GM12891 (cell line): ENCODE measurements around the gene SLC24A3.

ENCODE experiments used
- POLR2A ChIP-seq: IDR thresholded peaks from 2 replicates; pipeline ENCODE4 v1.6.1; 2011; ENCODE audit warnings: low read depth, low read length, control low read depth
- TAF1 ChIP-seq: IDR thresholded peaks from 2 replicates; pipeline ENCODE4 v1.6.1; 2011; ENCODE audit warnings: low read depth, low read length, control low read depth

GRCh38 chr20:19603376-19603750 is 390.9 kb downstream of the SLC24A3 start:
- TF ChIP-seq TAF1 (no peak), POLR2A (no peak)
